WTC11 (cell line): ENCODE measurements around the gene PSMG1. TPM values are rescaled to one million over a fixed set of nuclear protein-coding genes. Genes with fewer than 3 reads are reported as not detected.
"Not testable (repeated sequence)": the region's sequence is repeated elsewhere in the genome, so short reads cannot be mapped to it uniquely, and the experiment has no call there.

Experiments
- ATAC-seq: fragments of 200-7000 bp; cut with Tn5 transposase; 2 replicates; pipeline ENCODE4 v1.10.0; 2021; ENCODE audit warnings: mild to moderate bottlenecking, moderate library complexity
- CTCF ChIA-PET: fragments of 300-600 bp; sonication (Branson Sonifier 250); formaldehyde crosslinking; loops from one replicate; lab custom pipeline; 2021; ENCODE audit warnings: antibody characterized with exemption; lab: Charles Lee
- POLR2A ChIA-PET: fragments of 350-600 bp; sonication (Branson Sonifier 250); formaldehyde crosslinking; loops from one replicate; lab custom pipeline; 2021; ENCODE audit warnings: antibody characterized with exemption; lab: Charles Lee
- DNase-seq: peaks from one replicate; pipeline ENCODE4 v3.0.0; 2021; ENCODE audit warnings: low spot score
- H3K27ac Mint-ChIP-seq: 2 replicates; pipeline ENCODE4 v1.8.0; 2021; ENCODE audit warnings: mixed read lengths
- H3K27me3 Mint-ChIP-seq: 2 replicates; pipeline ENCODE4 v1.8.0; 2021; ENCODE audit warnings: low read depth, mild to moderate bottlenecking, moderate library complexity, mixed read lengths
- H3K36me3 Mint-ChIP-seq: 2 replicates; pipeline ENCODE4 v1.8.0; 2021; ENCODE audit warnings: mixed read lengths
- H3K4me1 Mint-ChIP-seq: 2 replicates; pipeline ENCODE4 v1.8.0; 2022; ENCODE audit warnings: mixed read lengths
- H3K4me3 Mint-ChIP-seq: 2 replicates; pipeline ENCODE4 v1.8.0; 2021; ENCODE audit warnings: mild to moderate bottlenecking, moderate library complexity, mixed read lengths
- H3K9me3 Mint-ChIP-seq: 2 replicates; pipeline ENCODE4 v1.8.0; 2021; ENCODE audit warnings: mixed read lengths
- AFF4 ChIP-seq: sonication (generic); formaldehyde crosslinking; IDR thresholded peaks from 2 replicates; pipeline ENCODE4 v1.8.1; 2023; ENCODE audit warnings: mild to moderate bottlenecking, missing genetic modification reagents, borderline replicate concordance
- AR ChIP-seq: fragments of 250-450 bp; sonication (Bioruptor Pico); IDR thresholded peaks from 2 replicates; pipeline ENCODE4 v1.9.0; 2021; ENCODE audit warnings: mild to moderate bottlenecking
- ATF6 ChIP-seq: sonication (generic); formaldehyde crosslinking; IDR thresholded peaks from 2 replicates; pipeline ENCODE4 v1.8.1; 2023; ENCODE audit warnings: mild to moderate bottlenecking, missing genetic modification reagents
- CREM ChIP-seq: sonication (generic); formaldehyde crosslinking; IDR thresholded peaks from 2 replicates; pipeline ENCODE4 v1.8.1; 2022; ENCODE audit warnings: mild to moderate bottlenecking, missing genetic modification reagents, moderate library complexity
- CTCF ChIP-seq: fragments of 200-600 bp; IDR thresholded peaks from 2 replicates; pipeline ENCODE4 v1.8.0; 2022; ENCODE audit warnings: antibody characterized with exemption
- ETV6 ChIP-seq: sonication (generic); formaldehyde crosslinking; IDR thresholded peaks from 2 replicates; pipeline ENCODE4 v1.8.1; 2022; ENCODE audit warnings: mild to moderate bottlenecking, missing genetic modification reagents
- FOXJ3 ChIP-seq: sonication (generic); formaldehyde crosslinking; IDR thresholded peaks from 2 replicates; pipeline ENCODE4 v1.9.0; 2021; ENCODE audit warnings: missing genetic modification reagents, mild to moderate bottlenecking, borderline replicate concordance
- IRF2 ChIP-seq: sonication (generic); formaldehyde crosslinking; IDR thresholded peaks from 2 replicates; pipeline ENCODE4 v1.8.0; 2022; ENCODE audit warnings: low read depth, missing genetic modification reagents, borderline replicate concordance
- MAX ChIP-seq: sonication (generic); formaldehyde crosslinking; IDR thresholded peaks from 2 replicates; pipeline ENCODE4 v1.8.0; 2022; ENCODE audit warnings: mild to moderate bottlenecking, missing genetic modification reagents
- NFE2L1 ChIP-seq: sonication (generic); formaldehyde crosslinking; IDR thresholded peaks from 2 replicates; pipeline ENCODE4 v1.8.1; 2023; ENCODE audit warnings: missing genetic modification reagents
- NR2C2 ChIP-seq: sonication (generic); formaldehyde crosslinking; IDR thresholded peaks from 2 replicates; pipeline ENCODE4 v1.8.0; 2022; ENCODE audit warnings: mild to moderate bottlenecking, missing genetic modification reagents
- OVOL2 ChIP-seq: fragments of 250-450 bp; sonication (Bioruptor Pico); IDR thresholded peaks from 2 replicates; pipeline ENCODE4 v1.9.0; 2021; ENCODE audit warnings: mild to moderate bottlenecking, borderline replicate concordance
- TEAD4 ChIP-seq: sonication (generic); formaldehyde crosslinking; IDR thresholded peaks from 2 replicates; pipeline ENCODE4 v1.8.0; 2022; ENCODE audit warnings: mild to moderate bottlenecking, missing genetic modification reagents
- ZBTB43 ChIP-seq: sonication (generic); formaldehyde crosslinking; IDR thresholded peaks from 2 replicates; pipeline ENCODE4 v1.8.1; 2023; ENCODE audit warnings: mild to moderate bottlenecking, missing genetic modification reagents
- ZMAT4 ChIP-seq: fragments of 250-450 bp; sonication (Bioruptor Pico); IDR thresholded peaks from 2 replicates; pipeline ENCODE4 v1.9.0; 2021; ENCODE audit warnings: mild to moderate bottlenecking
- ZNF121 ChIP-seq: sonication (generic); formaldehyde crosslinking; IDR thresholded peaks from 2 replicates; pipeline ENCODE4 v1.8.0; 2023; ENCODE audit warnings: missing genetic modification reagents
- ZNF281 ChIP-seq: sonication (generic); formaldehyde crosslinking; IDR thresholded peaks from 2 replicates; pipeline ENCODE4 v1.8.0; 2023; ENCODE audit warnings: mild to moderate bottlenecking, missing genetic modification reagents
- ZNF396 ChIP-seq: fragments of 250-450 bp; sonication (Bioruptor Pico); IDR thresholded peaks from 2 replicates; pipeline ENCODE4 v1.8.0; 2021; ENCODE audit warnings: mild to moderate bottlenecking, moderate library complexity, borderline replicate concordance
- total RNA-seq: library from RNA; stranded (reverse); gene quantifications from 3 replicates; pipeline ENCODE4 v1.2.3, GENCODE V29; 2021

PSMG1 gene
- total RNA-seq, 1 experiment from 2014 or later = 70.4 TPM

GRCh38 chr21:39221282-39221996 is 38.2 kb upstream of the PSMG1 start:
- Mint-ChIP-seq H3K9me3 (no peaks in the 10 kb centered on the region), H3K4me3 (no peak overlapping the region), H3K27ac (peak overlapping the region; percentile 62; the same call in 1 of the 2 replicates)
- CTCF ChIA-PET = no interaction called here
- TF ChIP-seq AFF4 (no peak), FOXJ3 (CRISPR knock-in tag) (no peak), OVOL2 (no peak), CTCF (no peak), ATF6 (CRISPR knock-in tag) (no peak), CREM (CRISPR knock-in tag) (no peak), ZNF281 (CRISPR knock-in tag) (no peak), IRF2 (CRISPR knock-in tag) (no peak), NR2C2 (no peak), ZNF396 (CRISPR knock-in tag) (no peak), ZMAT4 (CRISPR knock-in tag) (no peak), TEAD4 (no peak), AR (CRISPR knock-in tag) (no peak), ZBTB43 (CRISPR knock-in tag) (no peak), MAX (CRISPR knock-in tag) (no peak), ZNF121 (CRISPR knock-in tag) (no peak), ETV6 (CRISPR knock-in tag) (no peak), NFE2L1 (CRISPR knock-in tag) (no peak)
- TF ChIP-seq, all 79 proteins: peak for 0
- Mint-ChIP-seq H3K4me1 (no peaks in the 10 kb centered on the region), H3K36me3 (peaks cover 42% of the 10 kb centered on the region), H3K27me3 (no peaks in the 10 kb centered on the region)
- DNase-seq (no peak), ATAC-seq (no peak)
- POLR2A ChIA-PET = no interaction called here

GRCh38 chr21:39220875-39221274 is 37.6 kb upstream of the PSMG1 start:
- CTCF ChIA-PET = interaction anchor here (0.7 kb wide), 1 partner anchor 169 kb away, joined by 7 read pairs; no protein-coding TSS in a partner anchor
- peaks cover 42% of the 10 kb centered on the region for H3K36me3 Mint-ChIP-seq
- ATAC-seq, H3K27ac Mint-ChIP-seq, POLR2A ChIA-PET, H3K4me1 Mint-ChIP-seq, DNase-seq, H3K9me3 Mint-ChIP-seq, H3K4me3 Mint-ChIP-seq, H3K27me3 Mint-ChIP-seq: not testable (repeated sequence)
